Frontal cortex (tissue), 4 donors: Measurements from ENCODE around the gene MACF1. TPM values are rescaled to one million over a fixed set of nuclear protein-coding genes. Genes with fewer than 3 reads are reported as not detected.
A peak's percentile ranks its signal among the peaks of the same experiment; 100 is the strongest.
"Not testable (repeated sequence)": the region's sequence is repeated elsewhere in the genome, so short reads cannot be mapped to it uniquely, and the experiment has no call there.

Experiments
- DNase-seq, 2 donors: peaks; one replicate each; pipeline ENCODE4 v3.0.0; 2012; ENCODE audit warnings: low spot score in 2 of 2
- FAIRE-seq: peaks from 2 replicates; lab custom pipeline; 2012; peaks lifted over from hg19 to GRCh38; lab: Jason Lieb, UNC
- total RNA-seq: library from RNA; depleted of rRNA; stranded (reverse); fragments of >200 nt; gene quantifications from one replicate; pipeline ENCODE4 v1.2.3, GENCODE V29; 2014
- donor health status: control.
- donor health status: control.
- donor health status: control.

Gene MACF1
- total RNA-seq, 1 donor from 2014 or later = 306 TPM

DNA sequence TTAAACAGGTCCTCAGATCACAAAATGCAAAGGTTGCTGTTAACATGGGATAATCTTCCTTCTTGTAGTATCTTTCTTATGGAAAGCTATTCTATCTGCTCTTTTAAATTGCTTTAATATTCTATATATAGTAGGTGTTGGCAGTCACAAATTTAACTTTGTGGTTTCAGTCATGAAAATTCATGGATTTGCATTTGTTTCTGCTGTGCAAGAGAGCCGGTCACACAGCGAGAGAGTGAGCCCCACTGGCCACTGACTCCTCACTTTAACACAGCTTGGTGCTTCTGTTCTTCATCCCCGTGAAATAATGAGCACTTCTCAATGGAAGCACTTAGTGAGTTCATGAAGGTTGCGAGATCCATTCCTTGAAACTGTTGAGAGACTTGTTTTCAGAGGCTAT lies 268.8 kb downstream of the MACF1 start:
- no peak for DNase-seq
- no peak for FAIRE-seq

DNA sequence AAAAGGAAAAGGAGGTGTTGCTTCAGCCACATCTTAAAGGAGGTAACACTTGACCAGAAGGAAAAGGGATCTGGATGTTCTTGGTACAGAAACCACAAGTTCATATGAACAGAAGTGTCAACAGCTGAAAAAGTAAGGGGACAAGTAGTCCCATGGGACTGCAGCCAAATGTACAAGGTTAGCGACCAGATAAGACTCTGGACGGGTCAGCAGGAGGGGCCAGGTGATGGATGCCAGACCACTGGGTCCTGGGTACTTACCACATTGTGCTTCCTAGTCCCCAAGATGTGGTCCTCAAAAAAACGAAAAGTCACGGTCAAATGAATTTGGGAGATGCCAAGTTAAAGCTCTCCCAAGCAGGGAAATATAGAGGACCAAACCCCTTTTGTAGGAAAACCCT lies 270.3 kb downstream of the MACF1 start:
- DNase-seq (no peak), FAIRE-seq (no peak)

DNA sequence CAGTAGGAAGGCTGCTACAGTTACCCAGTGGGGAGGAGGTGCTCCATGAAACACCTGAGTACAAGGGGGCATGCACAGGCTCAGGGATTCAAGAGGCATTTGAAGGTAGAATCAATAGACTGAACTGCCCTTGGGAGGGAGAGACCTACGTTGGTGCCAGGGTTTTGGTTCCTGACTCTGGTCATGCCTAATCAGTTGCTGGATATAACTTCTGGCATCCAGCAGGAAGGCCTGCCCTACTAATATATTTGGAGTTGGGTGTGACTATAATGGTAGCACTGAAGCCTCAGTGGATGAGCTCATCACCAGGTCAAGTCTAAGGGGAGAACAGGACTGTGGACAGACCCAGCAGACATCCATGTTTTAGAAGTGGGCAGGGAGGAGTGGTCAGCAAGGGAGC lies 271.1 kb downstream of the MACF1 start:
- not testable (repeated sequence) for FAIRE-seq, DNase-seq

DNA sequence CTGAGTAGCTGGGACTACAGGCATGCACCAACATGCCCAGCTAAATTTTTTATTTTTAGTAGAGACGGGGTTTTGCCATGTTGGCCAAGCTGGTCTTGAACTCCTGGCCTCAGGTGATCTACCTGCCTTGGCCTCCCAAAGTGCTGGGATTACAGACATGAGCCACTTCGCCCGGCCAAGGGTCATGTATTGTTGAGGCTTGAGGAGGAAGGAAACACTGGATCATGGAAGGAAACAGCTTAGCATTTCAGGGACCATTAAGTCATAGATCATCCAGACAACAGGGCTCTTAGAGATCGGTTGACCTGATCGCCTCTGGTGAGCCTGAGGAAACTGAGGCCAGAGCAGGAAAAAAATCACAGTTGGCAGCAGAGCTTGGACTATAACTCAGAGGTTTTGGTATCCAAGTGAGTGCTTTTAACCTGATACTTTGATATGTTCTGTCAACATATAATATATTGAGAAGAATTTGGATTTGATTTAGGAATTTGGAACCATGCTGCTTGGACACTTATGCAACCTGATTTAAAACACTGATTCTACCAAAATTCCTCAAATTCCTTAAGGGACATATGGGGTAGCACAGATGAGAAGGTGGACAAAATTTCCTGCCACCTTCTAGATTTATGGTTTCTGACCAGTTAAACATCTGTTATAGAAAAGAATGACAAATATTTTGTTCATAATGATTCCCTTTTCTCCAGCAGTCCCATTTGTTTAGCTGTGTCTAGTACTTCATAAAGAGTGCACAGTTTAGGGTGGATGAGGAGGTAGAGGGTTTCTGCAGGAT lies 273.8 kb downstream of the MACF1 start:
- FAIRE-seq = no peak
- DNase-seq = no peak

DNA sequence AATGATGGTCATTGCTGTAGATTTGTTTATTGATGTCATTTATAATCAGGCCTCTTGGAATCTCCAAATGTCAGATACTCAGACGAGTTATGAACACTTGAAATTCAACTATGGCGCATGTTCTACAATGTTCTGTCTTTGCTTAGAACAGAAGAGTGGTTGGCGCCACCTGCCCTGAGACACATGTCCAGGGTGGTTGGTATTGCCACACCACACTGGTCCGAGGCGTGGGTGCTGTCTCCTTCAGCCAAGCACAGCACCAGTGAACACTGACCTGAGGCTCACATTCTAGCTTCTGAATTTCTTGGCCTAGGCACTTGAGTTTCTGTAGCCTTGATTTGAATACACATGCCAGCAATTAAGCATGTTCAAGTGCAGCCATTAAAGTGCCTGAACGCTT lies 276.8 kb downstream of the MACF1 start:
- FAIRE-seq (no peak), DNase-seq (no peak)

DNA sequence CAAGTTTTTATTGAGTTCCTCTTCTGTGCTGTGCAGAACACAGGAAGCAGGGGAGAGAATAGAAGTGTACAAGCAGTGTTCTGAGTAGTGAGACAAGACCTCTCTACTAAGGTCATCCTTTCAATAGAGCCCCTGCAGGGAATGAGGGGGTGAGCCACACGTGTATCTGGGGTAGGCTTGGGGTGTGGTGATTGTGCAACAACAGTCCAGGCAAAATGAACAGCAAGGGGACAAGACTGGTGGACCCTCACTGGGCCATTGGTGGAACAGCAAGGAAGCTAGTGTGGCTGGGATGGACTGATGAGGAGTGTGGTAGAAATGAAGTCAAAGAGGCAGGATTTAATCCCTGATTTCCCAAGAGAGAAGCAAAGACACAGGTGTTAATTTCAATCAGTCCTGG lies 278.8 kb downstream of the MACF1 start:
- DNase-seq (no peak), FAIRE-seq (no peak)

DNA sequence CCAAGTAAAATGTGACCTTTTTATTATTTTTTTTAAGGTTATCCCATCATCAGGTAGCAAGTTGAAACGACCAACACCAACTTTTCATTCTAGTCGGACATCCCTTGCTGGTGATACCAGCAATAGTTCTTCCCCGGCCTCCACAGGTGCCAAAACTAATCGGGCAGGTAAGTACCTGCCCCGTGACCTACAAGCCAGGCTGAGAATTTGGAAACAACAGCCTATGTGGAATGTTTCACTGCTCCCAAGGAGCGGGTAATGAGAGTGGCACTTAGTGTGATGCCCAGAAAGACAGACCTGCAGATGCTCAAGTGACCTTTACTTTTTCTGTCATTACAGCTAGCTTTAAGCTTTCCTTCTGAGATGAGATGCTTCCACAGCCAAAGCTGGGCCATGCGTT lies 280.1 kb downstream of the MACF1 start:
- FAIRE-seq (no peak), DNase-seq (no peak)

DNA sequence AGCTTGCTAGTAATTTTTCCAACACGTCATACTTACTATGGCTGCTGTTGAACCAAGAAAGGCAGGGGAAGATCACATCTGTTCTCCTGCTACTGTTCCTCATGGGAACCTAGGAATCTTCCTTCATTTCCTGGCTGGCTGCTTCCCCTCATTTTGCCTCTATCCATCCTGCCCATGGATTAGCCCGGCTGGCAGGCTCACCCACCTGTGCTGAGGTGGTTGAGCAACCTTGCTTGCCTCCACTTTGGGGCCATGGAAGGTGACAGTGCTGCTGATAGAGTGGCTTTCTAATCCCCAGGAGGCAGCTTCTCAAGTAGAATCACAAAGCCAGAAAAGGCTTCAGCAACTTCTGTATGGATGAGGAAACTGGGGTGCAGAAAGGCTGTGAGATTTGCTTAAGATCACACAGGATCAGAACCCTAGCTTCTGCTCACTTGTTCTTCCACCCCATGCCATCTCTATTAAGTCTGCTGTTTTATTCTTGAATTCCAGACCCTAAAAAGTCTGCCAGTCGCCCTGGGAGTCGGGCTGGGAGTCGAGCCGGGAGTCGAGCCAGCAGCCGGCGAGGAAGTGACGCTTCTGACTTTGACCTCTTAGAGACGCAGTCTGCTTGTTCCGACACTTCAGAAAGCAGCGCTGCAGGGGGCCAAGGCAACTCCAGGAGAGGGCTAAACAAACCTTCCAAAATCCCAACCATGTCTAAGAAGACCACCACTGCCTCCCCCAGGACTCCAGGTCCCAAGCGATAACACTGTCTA lies 280.7 kb downstream of the MACF1 start:
- no peak for DNase-seq
- no peak for FAIRE-seq

DNA sequence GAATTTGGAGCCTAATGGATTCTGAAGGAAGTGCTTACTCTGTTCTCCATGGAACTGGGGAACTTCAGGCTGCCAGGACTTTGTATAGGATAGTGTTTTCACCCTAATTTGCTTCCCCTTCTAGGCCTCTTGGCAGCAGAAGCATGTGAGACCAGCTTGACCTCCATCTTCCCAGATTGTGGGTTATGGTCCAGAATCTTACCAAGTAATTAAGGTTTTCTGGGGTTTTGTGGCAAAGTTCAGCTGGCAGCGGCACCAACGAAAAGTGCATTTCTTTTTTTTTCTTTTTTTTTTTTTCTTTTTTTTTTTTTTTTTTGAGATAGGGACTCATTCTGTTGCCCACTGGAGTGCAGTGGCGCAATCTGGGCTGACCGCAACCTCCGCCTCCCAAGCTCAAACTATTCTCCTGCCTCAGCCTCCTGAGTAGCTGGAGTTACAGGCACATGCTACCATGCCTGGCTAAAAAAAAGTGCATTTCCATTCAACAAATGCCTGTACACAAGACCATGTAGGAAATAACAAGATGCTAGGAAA lies 283.6 kb downstream of the MACF1 start:
- FAIRE-seq = no peak
- DNase-seq = no peak

DNA sequence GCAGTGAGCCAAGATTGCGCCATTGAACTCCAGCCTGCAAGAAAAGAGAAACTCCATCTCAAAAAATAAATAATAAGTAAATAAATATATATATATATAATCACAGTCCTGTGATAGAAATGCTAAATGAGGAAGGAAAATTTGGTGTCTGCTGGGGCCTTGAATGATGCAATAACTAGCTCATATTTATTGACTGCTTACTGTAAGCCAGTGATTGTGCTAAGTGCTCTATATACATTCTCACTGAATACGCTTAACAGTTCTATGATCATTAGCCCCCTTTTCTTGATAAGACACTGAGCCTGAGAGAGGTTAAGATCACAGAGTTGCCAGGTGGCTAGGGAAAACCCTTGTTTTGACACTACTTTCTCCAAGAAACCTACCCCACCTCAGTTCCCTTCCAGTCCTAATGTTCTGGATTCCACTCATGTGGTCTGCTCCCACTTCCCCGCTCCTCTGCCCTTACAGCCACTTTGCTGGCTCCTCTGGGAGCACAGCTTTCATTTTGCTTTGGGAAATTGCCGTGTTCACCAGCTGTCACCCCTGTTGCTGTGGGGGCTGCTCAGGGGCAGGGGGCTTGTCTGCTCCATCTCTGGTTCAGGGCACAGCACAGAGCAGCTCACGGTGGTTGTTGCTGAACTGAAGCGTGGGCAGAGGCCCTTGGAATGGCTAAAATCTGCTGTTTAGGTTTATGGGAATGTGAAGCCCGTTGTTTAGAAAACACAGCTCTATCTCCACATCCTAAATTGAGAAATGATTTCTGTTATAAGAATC lies 284.5 kb downstream of the MACF1 start:
- peak in 1 of 2 donors; percentile 11 for DNase-seq
- no peak for FAIRE-seq

DNA sequence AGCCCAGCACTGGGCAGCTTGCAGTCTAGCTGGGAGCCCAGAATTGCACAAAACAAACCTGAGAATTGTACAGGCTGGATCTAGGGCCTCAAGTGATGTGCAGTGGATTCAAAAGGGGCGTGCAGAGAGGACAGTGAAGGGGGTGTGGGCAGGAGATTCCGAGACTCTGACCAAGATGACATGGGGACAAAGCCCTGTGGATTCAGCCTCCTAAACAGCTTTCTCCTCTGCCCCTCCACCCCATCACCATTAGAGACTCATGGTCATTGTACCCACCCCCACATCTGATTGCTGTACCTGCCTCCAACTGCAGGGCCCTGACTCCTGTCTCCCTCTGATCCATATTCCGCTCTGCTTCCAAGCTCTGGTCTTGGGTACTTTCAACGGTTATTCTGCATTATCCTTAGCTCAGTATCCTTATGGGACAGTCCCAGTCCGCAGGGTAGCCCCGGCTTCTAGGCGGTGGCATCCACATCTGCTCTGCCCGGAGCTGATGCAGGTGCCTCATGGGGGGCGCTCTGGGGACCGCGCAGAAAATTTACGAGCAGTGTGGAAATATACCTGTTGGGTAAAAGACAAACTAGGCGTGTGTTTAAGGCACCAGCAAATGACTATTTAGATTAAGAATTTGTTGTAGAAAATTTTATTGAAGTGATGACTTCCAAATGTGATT lies 285.2 kb downstream of the MACF1 start:
- DNase-seq = peak in 1 of 2 donors; percentile 6
- FAIRE-seq = no peak

DNA sequence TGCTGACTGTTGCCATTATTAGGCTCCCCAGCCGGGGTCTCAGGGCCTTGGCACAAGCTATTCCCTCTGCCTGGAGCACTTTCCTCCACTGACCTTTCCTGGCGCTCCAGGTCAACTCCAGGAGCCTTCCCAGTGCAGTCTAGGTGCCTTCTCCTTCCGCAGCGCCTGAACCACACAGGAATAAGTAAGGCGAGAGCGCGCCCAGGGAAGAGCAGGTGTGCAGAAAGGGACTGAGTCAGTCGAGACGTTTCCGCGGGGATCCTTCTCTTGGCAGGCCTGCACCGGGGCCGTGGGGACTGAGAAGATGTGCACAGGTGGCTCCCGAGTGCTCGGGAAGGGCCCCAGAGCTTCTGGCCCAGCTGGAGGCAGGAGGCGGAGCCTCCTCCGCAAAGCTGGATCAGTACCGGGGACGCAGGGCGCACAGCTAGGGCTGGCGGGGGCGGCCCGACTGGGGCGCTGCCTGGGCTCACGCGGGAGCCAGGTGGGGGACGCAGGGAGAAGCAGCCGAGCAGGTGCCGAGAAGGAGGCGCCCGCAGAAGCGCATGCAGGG lies 286.2 kb downstream of the MACF1 start:
- DNase-seq (peak; percentile 21 to 50), FAIRE-seq (no peak)

DNA sequence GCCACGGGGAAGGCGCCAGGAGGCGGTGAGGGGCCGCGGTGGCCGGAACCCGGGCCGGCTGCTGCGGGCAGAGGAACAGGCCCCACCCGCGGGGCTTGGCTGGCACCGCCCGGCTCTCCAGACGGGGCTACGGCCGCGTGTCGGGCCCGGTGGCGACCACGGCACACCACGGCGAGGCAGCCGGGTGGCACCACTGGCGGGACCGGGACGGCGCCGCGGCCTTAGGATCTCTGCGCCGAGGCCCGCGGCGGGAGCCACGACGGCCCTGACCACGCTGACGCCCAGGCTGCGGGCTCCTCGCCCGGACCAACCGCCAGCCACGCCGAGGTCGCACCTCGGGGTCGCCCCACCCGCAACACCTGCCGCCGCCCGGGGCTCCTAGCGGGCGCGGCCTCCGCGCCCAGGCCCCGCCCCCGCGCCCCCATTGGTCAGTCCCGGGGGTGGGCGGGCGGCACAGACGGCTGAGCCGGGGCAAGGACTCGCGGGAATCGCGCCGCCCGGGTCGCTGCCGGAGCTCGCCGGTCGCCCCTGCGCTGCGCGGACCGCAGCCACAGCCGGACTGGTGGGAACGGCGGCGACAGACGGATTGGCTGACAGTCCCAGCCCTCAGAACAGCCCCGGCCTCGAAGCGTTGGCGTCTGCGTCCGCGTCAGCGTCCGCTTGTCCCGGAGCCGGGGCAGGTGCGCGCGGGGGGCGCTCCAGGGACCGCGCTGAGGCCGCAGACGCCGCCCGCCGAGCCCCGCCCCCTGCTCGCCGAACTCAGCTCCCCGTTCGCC lies 286.8 kb downstream of the MACF1 start, which contains the start of gene BMP8A:
Gene BMP8A (plus strand): TSS at position 491 of the 776 bp plus-strand sequence. CDS start 356 bp downstream, outside the sequence.
- DNase-seq (peak; percentile 75 to 85), FAIRE-seq (no peak)

DNA sequence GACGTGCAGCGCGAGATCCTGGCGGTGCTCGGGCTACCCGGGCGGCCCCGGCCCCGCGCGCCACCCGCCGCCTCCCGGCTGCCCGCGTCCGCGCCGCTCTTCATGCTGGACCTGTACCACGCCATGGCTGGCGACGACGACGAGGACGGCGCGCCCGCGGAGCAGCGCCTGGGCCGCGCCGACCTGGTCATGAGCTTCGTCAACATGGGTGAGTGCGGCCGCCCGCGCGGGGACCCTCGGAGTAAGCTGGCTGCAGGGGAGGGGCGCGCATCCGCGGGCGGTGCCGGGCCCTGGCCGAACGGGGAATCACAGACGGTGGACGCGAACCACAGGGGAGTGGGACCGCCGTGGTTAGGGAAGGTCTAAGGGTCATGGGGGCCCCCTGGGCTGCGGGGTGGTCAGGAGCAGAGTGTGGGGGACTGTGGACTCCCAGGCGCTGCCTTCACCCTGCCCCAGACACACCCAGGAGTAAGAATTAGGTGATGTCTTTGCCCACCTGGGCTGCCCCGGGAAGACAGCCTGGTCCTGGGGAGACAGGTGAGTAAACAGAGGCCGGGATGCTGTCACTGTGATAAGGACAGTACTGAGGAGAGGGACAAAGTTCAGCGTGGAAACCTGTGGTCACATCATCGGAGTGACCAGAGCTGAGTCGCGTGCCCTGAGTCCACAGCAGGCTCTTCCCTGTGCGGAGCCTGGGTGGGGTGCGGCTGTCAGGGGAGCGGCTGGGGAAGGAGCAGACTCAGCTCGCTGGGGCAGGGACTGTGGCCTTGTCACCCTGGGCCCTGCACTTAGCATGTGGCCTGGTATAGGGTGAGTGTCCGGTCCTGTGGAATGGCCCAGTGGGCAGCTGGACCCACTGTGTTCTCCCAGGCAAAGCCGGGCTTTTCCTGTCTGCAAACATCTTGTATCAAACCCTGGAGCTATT lies 287.9 kb downstream of the MACF1 start:
- peak in 1 of 2 donors; percentile 17 for DNase-seq
- not testable (repeated sequence) for FAIRE-seq

DNA sequence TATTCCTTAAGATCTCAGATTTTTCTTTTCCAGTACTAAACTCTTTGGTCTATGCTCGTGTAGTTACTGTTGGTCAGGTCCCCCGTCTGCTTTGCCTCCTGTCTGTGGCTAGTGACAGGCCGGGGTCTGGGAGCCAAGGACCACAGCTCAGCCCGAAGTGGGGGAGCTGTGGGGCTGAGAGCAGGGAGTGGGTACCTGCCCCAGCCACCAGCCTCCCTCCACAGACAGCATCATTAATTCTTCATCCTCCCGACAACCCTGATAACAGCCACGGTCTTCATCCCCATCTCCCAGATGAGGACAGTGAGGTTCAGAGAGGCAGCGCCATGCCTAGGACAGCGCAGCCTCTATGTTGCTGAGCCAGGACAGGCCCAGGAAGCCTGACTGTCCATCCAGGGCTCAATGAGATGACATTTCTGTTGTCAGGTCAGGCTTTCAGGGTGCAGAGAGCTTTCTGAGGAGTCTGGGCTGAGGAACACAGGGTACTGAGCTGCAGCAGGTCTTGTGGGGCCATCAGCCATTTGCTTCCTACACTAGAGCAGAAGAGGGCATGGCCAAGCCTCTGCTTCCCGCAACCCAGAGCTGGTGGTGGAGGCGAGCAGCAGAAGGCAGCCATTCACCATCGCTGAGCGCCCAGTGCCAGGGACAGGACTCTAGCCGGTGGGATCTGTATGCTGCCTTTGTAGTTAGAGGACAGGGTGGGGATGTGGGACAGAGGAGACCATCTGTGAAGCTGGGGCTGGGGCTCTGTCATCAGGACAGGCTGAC lies 288.7 kb downstream of the MACF1 start:
- FAIRE-seq = not testable (repeated sequence)
- DNase-seq = peak in 1 of 2 donors; percentile 2

DNA sequence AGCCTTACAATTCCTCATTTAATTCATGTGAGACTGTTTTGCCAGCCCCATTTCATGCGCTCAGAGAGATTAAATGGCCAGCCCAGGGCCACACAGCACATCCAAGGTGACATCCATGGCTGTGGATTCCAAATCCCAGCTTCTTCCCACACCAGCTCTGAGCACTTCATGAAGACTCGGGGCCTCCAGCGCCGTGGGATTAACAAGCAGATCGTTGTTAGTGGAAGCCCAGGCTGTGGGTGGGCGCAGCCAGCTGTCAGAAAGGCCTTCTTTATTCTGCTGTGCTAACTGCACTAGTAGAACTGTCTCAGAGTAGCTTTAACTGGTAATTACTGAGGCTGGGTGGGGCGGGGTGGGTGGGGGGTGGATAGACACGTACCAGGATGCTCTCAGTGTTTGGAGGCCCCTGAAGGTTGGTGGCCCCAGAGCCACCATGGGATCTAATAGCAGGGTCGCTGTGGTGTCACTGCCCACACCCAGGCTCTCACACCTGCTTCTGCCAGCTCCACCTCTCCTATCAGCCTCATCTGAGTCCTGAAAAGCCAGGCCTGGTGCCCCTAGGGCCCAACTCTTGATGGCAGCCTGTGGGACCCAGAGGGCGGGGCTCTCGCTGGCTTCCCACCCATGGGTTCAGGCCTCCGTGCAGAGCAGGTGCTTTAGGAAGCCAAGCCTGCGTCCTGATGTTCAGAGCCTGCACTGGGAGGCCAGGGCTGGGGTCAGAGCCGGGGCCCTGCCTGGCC lies 290.3 kb downstream of the MACF1 start:
- DNase-seq (peak in 1 of 2 donors; percentile 18), FAIRE-seq (no peak)
